GM21529 (cell line): ENCODE data around the gene TBCCD1.

Experiments
- ATAC-seq: cut with Tn5 transposase; IDR thresholded peaks from one replicate; pipeline ENCODE4 v1.9.1; 2021; ENCODE audit not compliant: unreplicated experiment

TBCCD1 gene, protein sequence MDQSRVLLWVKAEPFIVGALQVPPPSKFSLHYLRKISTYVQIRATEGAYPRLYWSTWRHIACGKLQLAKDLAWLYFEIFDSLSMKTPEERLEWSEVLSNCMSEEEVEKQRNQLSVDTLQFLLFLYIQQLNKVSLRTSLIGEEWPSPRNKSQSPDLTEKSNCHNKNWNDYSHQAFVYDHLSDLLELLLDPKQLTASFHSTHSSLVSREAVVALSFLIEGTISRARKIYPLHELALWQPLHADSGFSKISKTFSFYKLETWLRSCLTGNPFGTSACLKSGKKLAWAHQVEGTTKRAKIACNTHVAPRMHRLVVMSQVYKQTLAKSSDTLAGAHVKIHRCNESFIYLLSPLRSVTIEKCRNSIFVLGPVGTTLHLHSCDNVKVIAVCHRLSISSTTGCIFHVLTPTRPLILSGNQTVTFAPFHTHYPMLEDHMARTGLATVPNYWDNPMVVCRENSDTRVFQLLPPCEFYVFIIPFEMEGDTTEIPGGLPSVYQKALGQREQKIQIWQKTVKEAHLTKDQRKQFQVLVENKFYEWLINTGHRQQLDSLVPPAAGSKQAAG

DNA sequence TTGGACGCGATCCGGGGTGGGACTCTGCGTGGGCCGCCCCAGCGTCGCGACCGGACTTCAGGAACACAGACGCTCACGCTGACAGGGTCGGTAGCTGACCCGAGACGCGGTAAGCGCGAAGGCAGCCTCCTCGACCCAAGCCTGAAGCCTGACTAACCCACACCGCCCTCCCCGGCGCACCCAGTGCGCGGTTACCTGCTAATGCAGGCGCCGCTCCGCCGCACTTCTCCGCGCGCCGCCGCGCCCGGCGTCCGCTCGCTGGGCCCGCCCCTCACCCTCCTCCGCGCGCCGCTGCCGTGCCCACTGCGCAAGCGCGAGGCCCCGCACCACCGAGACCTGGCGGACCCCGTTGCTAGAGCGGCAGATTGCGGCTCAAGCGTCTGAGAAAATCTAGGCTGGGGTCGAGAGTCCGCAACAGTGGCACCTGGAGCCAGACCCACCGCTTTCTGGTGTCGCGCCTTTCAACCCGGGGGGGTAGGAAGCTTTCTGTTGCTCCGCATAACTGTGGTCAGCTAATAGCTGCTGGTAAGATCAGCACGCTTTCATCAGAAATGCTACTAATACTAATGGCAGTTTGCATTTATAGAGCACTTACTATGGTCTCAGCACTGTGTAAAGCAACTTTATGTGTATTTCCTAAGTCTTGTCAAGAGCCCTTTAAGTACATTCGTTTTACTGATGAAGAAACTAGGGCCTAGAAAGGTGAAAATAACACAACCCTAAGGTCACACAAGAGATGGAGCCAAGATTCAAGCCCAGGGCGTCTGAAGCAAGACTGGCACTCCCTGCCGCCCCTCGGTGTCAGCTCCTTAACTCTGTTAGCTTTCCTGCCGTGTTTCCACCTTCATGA lies at the start of gene TBCCD1:
Gene TBCCD1, minus strand, starts transcription at position 268 of the 850 bp plus-strand sequence. CDS start 3,010 bp downstream, outside the sequence.
- peak; percentile 45 for ATAC-seq

DNA sequence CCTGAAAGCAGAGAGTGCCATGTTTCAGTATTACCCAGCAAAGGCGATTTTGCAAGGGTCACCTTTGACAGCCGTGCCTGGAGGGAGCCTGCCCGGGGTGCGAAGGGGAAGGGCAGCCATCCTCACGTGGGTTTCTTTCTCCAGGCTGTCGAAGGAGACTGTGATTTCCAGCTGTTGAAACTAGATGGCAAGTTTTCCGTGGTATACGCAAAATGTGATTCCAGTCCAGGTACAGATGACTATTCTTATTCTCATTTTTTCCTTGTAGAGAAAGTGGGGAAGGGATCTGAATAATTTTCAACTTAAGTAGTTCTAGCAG lies 49.1 kb upstream of the TBCCD1 start:
- ATAC-seq: no peak

DNA sequence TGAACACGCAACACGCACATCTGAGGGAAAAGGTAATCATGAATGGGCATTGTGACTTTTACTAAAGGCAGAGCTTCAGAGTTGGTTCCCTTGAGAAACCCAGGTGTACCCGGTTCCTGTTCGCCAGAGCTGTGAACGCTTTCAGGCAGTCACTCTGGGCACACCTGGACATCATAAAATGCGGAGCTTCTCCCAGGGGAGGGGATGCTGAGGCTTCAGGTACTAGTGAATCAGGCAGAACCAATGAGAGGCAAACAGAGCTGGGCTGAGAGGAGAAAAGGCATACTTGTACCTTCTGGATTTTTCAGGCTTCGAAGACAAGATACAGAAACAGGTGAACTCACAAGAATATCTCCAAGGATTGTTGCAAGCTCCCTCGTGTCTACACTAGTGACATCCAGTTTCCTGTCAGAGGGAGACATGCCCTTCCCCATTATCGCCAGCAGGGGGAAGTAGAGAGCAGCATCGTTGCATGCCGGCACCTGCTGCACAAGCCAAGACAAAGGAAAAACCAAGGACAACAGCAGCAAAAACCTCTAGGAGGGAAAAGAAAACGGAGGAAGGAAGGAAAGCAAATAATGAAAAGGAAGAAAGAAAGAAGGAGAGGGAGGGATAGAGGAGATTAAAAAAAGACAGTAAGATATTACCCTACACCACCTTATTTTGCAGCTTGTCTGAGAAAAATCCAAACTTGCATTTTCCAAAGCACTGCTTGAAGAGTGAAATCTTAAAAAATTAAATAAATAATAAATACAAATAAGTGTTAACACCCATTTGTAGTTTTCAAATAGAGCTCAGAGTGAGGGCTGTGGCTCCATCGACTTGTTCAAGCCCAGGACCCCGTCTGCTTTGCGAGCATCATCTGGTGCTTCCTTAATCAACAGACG lies 47.7 kb upstream of the TBCCD1 start:
- ATAC-seq: peak; percentile 62

DNA sequence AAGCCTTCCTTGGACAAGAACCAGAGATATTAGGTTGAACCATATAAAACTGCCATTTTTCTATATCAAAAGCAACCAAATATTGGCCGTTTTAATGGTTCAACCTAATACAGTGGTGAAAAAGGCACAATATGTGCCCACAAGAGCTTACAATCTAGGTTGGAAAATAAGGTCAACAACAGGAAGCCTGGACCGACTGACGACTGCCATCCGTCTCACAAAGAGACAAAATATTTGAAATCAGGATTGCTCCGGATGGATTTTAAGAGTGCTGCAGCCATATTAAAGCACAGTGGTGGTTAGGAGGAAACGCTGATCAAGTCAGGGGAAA lies 47.1 kb upstream of the TBCCD1 start:
- ATAC-seq: no peak

DNA sequence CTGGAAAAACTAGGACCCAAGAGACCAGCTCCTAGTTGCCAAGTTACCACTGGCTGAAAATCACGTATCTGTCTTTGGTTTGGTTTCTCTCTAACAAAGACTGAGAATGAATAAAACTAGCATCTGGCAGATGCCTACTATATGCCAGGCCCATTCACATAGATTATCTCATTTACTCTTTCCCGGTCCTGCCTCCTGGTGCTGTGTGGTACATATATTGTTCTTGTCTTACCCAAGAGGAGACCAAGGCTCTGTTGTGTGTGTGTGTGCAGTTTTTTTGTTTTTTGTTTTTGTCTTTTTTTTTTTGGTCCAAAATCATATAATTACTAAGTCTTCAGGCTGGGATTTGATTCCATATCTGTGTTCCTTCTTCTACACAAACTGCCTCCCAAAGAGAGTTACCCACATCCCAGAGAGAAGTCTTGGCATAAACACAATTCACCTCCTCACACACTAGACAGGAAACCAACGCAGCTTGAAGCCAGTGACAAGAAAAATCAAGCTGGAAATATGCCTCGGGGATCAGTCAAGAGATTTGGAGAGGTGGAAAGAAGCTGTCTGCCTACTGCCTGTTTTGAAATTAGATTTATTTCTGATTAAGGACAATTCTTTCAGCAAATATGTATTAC lies 46.6 kb upstream of the TBCCD1 start:
- ATAC-seq: no peak

DNA sequence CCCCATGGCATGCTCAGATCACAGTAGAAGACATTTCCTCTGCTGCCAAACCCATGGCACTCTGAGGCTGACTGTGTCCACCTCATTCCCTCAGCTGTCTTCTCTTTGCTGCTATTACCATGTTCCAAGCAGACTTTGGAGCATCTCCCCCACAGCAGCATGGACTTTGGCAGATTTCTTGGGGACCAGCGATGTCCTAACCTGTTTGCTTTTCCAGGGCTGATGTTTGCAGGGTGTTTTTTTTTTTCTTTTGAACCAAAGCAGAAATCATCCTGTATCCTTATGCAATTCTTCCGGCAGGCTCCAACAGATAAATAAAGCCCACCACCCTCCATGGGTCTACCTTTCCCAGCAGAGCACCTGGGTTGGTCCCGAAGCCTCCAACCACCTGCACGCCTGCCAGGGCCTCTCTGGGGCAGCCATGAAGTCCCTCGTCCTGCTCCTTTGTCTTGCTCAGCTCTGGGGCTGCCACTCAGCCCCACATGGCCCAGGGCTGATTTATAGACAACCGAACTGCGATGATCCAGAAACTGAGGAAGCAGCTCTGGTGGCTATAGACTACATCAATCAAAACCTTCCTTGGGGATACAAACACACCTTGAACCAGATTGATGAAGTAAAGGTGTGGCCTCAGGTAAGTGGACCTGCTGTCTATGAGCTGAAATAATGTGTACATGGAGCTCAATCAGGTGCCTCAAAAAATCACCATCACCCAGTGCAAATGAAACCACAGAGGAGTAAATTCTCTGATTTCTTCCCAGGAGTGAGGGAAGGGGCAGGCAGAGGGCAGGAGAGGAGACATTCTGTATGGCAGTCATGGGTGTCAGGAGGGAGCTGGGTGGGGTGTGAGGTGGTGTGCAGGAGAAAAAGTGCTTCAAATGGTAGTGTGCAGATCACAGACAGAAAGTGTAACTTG lies 45.8 kb upstream of the TBCCD1 start, which contains the start of gene AHSG:
Gene AHSG, plus strand, starts transcription at position 340 of the 916 bp plus-strand sequence. Its CDS starts 82 bp downstream, at position 422.
- ATAC-seq: no peak

DNA sequence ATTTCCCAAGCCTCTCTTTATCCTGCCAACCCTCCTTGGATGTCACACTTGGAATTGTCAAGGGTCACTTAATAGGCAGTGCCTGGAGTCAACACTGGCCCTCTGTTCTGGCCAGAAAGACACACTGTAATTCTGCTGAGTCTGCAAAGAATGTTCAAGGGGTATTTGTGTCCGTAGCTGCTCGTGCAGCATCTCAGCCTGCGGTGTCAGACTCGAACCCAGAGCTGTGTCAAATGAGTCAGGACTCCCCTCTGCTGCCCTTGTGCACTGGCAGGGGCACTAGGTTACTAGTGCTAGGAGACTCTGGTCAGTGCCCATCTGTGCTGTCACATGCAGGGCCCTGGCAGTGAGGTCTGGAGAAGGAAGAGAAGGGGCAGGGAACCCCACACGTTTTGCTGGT lies 44.9 kb upstream of the TBCCD1 start:
- ATAC-seq: no peak

DNA sequence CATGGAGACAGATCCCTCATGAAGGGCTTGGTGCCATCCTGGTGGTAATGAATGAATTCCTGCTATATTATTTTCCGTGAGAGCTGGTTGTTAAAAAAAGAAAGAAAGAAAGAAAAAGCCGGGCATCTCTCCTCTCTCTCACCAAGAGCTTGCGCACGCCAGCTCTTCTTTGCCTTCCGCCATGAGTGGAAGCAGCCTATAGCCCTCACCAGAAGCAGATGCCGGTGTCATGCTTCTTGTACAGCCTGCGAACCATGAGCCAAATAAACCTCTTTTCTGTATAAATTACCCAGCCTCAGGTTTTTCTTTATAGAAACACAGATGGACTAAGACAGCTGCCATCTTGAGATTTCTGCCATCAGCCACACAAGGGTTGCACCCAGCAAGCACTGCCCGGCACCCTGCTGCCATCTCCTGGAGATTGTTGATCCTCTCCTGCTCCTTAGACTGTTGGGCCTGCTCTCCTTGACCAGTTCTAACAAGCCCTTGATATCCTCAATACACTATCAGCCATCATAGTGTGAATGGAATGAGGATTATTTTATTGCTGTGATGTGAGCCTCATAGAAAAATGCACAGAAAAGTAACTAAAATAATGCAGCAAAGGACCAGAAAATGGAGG lies 42.2 kb upstream of the TBCCD1 start:
- no peak for ATAC-seq

DNA sequence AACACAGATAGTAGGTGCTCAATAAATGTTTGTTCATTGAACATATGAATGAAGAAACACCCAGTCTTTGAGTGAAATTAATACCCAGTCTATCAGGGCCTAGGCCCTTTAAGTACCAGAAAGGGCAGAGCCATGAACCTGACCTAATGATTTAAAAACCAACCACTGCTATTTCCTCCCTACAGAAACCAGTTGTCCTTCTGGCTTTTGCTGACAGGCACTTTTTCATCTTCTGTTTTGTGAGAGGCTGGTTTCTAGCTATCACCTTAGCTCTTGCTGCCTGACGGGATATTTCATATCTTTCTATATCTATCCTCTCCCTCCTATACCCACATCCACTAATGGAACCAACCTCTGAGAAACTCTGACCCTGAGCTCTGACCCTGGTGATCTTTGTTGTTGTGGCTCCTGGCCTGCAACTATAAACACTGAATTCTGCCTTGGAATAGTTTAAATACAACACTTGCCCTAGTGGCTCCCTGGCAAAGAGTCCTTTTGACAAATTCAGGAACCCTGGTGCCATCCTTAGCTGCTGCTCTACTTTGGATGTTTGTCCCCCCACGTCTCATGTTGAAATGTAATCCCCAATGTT lies 41.6 kb upstream of the TBCCD1 start:
- no peak for ATAC-seq

DNA sequence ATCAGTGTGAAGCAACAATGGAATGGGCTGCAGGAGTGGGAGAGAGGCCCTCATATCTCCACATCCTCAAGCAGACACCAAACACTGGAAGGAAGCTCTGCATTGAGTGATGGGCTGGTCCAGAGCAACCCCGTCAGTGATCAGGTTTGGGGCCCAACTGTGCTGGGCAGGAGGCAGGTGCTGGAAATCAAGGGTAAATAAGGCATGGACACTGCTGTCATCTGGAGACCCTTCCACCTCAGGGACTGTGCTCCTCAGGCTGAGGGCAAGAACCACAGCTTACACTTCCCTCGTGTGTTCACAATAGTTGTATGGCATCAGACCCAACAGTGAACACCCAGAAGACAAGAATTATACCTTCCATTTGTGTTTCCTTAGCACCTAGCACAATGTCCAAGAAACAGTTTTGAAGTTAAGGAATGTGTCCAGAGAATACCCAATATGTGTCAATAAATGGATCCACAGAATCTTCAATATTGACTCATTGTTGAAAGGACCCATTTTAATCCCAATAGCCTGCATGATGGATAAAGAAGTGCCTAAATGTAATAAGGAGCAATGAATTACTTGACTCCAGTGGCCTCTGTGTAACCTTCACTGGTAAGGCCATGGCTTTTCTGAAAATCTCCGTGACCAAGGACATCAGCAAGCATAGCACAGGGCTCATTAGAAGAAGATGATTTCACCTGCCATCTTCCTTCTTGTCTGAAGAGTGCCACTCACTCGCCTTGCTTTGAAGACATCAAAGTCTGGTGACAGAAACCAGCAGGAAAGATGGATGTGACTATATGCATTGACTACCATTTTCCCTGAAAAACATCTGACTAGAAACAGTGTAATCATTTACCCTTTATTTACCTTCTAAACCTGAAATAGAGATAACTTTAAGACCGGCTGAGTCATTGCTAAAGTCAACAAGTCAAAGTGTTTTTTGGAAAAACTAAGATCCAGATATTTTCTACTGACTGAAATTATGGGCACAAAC lies 38.7 kb upstream of the TBCCD1 start:
- no peak for ATAC-seq

DNA sequence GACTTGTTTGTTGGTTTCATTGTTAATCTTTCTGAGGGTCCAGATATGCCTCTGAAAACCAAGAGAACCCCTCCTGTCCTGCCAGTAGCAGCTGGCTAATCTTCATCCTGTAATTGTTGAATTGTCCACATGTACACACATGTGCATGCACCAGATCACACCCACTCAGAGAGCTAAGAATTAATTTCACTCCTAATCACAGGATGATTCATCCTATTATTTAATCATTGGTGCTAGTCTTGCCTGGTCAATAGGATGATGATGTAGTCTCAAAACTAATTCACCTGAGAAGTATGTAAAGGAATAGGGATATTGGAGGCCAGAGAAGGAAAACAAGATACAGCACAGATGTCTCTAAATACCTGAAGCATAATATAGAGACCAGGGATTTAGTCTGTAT lies 37.9 kb upstream of the TBCCD1 start:
- ATAC-seq: no peak

DNA sequence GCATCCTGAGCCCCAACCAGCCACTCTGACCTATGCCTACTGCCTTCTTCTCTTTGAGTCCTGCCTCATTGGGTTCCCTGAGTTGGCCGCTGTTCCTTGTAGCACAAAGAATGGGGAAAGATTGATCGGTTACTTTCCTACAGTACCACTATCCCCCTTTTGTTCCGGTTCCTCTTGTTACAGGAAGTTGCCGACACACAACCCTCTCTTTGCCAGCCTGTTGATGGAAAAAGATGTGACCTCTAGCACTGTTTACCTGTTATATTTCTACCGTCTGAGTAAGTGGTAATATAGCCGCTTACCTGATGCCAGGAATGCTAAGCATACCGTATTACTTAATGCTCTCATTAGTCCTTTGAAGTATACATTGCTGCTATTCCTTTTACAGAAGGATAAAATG lies 36.0 kb upstream of the TBCCD1 start:
- ATAC-seq: no peak

DNA sequence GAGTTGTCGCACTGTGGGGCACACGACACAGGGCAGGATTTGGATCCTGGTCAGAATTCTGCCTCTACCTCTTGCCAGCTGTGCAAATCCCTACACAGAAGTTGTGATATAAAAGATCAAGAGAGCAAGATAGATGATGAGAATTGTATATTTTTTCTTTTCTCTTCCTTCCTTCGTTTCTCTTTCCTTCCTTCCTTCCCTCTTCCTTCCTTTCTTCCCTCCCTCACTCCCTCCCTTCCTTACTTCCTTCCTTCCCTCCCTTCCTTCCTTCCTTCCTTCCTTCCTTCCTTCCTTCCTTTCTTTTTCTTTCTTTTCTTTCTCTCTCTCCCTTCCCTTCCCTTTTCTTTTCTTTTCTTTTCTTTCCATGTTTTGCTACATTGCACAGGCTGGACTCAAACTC lies 33.8 kb upstream of the TBCCD1 start:
- no peak for ATAC-seq

DNA sequence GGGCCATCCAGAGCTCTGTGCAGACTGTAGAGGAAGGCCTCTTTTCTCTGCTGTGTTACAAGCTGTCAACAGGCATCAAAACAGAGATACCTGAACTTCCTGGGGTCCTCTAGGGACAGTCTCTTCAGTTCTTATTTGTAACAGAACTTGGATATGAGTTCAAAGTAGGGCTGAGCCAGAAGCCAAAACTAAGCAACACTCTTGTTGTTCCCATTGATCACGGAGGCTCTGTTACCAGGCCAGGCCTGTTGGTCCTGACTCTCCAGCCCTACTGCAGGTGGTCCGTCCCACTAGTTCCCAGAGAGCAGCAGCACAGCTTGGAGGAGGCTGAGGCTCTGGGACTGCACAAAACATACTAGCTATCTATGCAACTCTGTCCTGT lies 32.6 kb upstream of the TBCCD1 start:
- no peak for ATAC-seq

DNA sequence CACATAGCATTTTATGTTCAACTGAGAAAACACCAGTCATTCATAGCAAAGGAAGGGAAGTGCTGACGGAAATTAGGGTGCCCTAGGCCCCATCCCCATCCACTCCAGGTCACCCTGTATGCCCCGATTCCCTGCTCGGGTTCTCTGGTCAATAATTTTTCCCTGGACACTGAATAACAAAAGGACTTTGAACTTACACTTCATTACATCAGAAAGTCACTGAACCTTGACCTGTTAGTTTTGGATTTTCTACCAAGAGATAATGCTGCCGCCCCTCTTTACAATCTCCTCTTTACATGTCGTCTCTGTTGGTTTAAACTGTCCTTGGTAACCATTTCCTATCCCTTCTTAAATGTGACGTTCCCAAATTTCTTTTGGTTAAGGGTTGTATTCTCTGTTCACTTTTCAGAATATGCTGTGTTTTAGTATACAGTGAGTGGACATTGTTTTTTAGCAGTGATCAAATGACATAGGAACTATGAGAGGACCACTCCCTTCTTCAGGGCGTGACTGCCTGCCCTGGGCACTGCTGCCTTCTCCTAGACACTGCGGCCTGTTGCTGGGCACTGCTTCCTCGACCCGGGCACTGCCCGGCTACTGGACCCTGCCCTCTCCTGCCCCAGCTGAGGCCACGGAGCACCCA lies 32.1 kb upstream of the TBCCD1 start:
- no peak for ATAC-seq

DNA sequence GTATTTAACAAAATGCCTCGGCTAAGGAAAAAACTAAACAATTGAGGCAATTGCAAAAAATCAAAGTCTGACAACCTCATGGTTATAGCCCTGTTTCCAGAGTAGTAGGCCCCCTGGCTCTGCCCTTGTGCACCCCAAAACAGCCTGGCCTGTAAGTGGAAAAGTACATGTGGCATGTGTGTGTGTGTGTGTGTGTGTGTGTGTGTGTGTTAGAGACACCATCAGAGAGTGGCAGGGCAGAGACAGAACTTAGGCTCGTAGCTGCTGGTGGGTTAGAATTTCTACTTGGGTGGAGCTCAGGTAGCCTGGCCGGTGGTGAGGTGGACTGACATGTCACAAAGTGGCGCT lies 31.6 kb upstream of the TBCCD1 start:
- no peak for ATAC-seq

DNA sequence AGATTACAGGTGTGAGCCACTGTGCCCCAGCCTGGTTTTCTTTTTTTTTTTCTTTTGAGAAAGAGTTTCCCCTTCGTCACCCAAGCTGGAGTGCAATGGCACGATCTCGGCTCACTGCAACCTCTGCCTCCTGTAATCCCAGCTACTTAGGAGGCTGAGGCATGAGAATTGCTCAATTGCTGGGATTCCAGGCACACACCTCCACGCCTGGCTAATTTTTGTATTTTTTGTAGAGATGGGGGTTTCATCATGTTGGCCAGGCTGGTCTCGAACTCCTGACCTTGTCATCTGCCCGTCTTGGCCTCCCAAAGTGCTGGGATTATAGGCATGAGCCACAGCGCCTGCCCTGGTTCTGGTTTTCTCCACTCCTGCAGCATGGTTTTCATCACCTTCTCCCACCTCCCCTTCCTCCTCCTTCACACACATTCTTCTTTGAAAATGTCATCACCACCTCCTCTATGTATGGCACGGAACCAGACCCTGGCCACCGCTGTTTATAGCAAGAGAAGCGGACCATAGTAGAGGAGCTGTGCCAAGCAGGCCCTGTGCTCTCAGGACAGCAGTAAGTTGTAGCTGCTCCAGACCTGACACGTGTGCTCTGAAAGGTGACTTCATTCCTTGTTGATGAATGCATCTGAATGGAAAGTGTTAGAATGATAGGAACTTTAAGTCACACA lies 31.1 kb upstream of the TBCCD1 start:
- no peak for ATAC-seq
